Measurements from ENCODE around the gene IDUA. TPM values are rescaled to one million over a fixed set of nuclear protein-coding genes. Genes with fewer than 3 reads are reported as not detected.

IDUA gene
- total RNA-seq, result 10.1 and 13.6 TPM in 2 replicates

DNA sequence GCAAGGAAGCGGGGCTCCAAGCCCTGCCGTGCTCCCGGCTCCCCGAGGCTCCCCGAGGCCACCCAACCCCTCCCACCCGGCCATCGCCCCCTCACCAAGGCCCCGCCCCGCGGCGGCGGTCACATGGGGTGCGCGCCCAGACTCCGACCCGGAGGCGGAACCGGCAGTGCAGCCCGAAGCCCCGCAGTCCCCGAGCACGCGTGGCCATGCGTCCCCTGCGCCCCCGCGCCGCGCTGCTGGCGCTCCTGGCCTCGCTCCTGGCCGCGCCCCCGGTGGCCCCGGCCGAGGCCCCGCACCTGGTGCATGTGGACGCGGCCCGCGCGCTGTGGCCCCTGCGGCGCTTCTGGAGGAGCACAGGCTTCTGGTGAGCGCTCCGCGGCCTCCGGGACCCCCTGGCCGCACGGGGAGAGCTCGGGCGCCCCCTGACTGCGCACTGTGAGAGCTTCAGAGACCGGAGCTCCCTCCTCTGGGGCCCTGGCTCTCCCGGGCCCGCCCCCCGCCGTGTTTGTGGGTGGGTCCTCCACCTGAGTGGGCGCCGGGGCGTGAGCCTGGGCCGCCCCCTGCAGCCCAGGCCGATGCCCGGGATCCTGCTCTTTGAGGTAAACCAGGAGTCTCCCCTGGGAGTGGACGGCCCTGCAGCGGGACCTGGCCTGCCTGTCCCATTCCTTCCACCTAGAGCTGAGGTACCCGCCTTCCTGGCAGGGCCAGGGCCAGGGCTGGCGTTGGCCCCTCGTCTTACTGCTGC lies at the start of gene IDUA:
Gene IDUA (plus strand): TSS at position 166 of the 745 bp plus-strand sequence. CDS start 41 bp downstream, at position 207.

DNA sequence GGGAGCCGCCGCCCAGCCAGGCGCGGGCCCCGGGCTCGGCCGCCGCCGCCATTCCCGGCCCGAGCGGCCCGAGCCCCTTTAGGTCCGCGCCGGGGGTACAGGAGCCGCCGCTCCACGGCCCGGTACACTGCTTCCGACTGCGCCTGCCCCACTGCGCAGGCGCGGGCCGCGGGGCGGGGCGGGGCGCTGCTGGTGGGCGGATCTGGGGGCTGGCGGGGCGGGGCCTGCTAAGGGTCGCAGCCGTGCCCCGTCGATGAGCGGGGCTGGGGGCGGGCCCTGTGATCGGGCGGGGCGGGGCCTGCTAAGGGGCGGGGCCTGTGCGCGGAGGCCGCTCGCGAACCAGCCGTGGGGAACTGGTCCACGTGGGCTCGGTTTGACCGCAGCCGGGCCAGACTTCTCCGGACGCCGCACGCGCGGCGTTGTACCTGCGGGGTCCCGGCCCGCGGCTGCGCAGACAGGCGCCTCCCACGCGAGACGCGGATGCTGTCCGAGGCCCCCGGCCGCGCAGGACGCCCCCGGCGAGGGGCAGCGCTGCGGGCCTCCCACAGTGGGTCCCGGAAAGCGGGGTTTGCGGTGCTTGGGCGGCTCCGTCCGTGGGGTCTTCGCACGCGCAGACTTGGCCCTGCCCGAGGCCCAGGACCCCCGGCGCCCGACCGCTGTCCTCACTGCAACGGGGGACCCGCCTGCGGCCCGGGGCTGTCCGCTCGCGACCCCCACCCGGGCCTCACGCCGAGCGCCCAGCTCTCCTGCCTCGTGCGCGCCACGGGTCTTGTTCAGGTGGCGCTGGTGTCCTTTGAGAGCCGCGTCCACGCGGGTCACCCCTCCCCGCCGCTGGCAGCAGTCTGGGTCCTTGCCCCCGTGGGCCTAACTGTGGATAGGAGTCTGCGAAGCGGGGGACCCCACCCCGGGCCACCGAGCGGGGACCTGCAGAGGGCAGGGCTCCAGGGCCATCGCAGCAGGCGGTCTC lies 13.1 kb upstream of the IDUA start, which contains the start of gene DGKQ:
Gene DGKQ (minus strand): TSS at position 139 of the 967 bp plus-strand sequence. CDS start 87 bp downstream, at position 52.

DNA sequence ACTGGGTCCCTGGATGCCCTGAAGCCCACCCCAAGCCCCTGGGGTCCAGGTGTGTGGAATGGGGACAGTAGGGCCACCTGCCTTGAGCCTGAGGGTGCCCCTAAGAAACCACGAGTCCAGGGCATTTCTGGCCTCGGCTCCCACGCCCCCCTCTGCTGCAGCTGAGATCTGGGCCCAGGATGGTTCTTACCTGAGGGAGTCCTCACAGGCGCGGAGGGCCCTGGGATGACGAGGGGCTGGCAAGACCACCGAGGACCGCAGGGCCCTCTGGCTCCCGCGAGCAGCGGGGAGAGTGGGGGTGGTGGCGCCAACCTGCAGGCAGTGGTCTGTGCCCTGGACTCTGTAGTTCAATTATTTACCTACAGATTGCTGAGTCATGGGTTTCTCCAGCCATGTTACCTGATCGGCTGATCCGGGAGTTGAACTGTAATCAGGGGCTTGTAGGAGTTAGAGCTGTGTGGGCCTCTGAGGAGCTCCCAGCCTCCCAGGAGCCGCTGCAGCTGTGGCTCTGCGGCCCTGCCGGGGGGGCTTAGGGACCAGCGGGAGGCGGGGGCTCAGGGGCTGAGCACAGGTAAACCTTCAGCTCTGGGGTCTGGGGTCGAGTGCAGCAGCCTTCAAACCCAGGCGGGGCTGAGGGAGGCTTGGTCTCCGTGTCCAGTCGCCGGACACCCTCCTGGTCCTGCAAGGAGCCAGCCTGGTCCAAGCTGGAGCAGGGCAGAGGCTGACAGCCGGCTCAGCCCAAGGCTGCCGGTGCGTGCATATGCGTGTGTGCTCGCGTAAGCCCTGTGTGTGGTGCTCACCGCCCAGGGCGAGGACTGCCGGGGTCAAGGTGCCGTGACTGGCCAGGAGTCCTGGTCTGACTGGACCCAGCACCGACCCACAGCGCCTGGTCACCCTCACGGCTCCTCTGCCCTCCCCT lies 6.5 kb downstream of the IDUA start, which contains the start of gene SLC26A1:
Gene SLC26A1 (minus strand): TSS at position 294 of the 919 bp plus-strand sequence. CDS start 1,701 bp downstream, outside the sequence.

DNA sequence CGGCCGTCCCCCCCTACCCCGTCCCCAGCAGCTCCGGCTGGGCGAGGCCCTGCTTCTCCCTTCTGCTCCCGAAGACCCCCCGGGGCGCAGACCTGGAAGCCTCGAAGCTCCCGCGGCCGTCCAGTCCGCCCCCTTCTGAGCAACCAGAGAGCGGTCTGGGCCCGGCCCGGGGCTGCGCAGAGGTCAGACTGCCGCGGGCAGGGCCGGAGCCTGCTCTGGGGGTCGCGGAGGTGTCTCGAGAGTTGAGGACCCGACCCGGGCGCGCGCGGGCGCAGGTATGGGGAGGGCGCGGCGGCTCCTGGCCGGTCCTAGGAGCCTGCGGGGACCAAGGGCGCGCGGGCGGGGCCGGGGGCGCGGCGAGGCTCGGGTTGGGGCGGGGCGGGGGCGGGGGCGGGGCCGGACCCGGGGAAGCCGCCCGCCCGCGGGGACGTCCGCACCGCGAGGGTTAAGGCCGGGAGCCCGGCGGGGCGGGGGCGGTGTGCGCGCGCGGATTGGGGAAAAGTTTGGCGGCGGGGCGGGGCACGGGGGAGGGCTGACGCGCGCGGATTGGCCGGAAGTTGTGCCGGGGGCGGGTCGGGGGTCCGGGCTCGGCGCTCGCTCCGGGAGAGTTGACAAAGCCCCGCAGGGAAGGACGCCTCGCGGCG lies 24.3 kb downstream of the IDUA start, which contains the start of gene FGFRL1:
Gene FGFRL1 (plus strand): TSS at position 605 of the 644 bp plus-strand sequence. CDS start 860 bp downstream, outside the sequence.

Other genes with a start within 250 kb of the IDUA start
- 0.47 and 8.0 TPM in 2 replicates for gene CPLX1, start 160.9 kb upstream of the IDUA start, total RNA-seq
- 53.4 and 58.9 TPM in 2 replicates for gene GAK, start 54.7 kb upstream of the IDUA start, total RNA-seq
- 8.0 and 8.4 TPM in 2 replicates for gene TMEM175, start 54.6 kb upstream of the IDUA start, total RNA-seq
- gene DGKQ, start 13.5 kb upstream of the IDUA start, total RNA-seq, result 18.4 and 23.4 TPM in 2 replicates
- 0.09 TPM in 1 of 2 replicates, not detected in the other for gene SLC26A1, start 6.4 kb downstream of the IDUA start, total RNA-seq
- 12.0 TPM in 2 replicates for gene FGFRL1, start 24.6 kb downstream of the IDUA start, total RNA-seq
- gene RNF212, start 126.5 kb downstream of the IDUA start, total RNA-seq, result 0.09 and 0.63 TPM in 2 replicates
- 0.09 and 1.6 TPM in 2 replicates for gene SPON2, start 185.5 kb downstream of the IDUA start, total RNA-seq

Measured in endothelial cell of coronary artery (primary cell).